G401.6 (cell line): ENCODE data around the gene HSPE1.
"Not testable (repeated sequence)": the region's sequence is repeated elsewhere in the genome, so short reads cannot be mapped to it uniquely, and the experiment has no call there.

Experiments used
- FAIRE-seq: peaks from 2 replicates; lab custom pipeline; 2012; peaks lifted over from hg19 to GRCh38; lab: Jason Lieb, UNC

HSPE1 gene

GRCh38 chr2:197499594-197500502 is at the start of gene HSPE1, which contains the start of gene HSPD1:
Gene HSPE1, plus strand, starts transcription at chr2:197500379. Its CDS starts 58 bp downstream, at chr2:197500437.
Gene HSPD1, minus strand, starts transcription at chr2:197499840. Its CDS starts 992 bp downstream, at chr2:197498848.
- peak; percentile 92 for FAIRE-seq

GRCh38 chr2:197450465-197450864 is 49.7 kb upstream of the HSPE1 start:
- no peak for FAIRE-seq

GRCh38 chr2:197450935-197451358 is 49.2 kb upstream of the HSPE1 start:
- not testable (repeated sequence) for FAIRE-seq

GRCh38 chr2:197452754-197453122 is 47.4 kb upstream of the HSPE1 start:
- FAIRE-seq = no peak

DNA sequence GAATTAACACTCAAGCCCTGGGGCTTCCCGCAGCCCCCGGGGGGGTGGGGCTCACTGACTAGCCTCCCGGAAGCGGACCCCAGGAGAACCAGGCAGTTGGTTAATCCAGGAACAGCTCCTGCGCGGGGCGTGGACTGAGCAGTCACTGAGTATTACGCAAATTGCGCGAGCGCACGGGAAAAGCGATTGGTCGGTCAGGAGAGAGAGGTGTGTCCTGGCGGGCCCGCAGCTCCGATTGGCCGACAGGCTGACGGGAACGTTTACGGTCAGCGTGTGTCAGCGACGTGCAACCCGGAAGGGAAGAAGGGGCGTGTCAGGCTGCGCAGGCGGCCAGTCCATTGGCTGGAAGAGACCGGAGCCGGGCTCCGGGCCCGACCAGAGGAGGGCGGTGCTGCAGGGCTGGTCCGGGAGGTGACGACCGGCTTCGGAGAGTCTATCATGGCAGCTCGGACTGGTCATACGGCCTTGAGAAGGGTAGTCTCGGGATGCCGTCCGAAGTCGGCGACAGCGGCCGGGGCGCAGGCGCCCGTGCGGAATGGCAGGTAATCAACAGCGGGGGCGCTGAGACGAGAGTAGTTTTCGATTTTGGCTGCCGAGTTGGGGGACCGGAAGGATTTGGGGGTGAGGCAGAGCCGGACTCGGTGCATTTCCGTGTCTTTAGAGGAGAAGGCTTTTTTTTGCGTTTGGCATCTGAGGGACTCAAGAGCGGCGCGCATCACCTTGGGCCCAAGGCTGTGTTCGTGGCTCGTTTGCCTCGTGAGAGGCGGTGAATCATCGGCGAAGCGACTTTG is 46.9 kb upstream of the HSPE1 start, which contains the start of gene COQ10B:
TSS of gene COQ10B (plus strand) at position 430 of the 791 bp plus-strand sequence. CDS start at position 439, 9 bp downstream.
- FAIRE-seq = peak; percentile 98

GRCh38 chr2:197453914-197454398 is 46.2 kb upstream of the HSPE1 start:
- no peak for FAIRE-seq

GRCh38 chr2:197454923-197455322 is 45.3 kb upstream of the HSPE1 start:
- no peak for FAIRE-seq

DNA sequence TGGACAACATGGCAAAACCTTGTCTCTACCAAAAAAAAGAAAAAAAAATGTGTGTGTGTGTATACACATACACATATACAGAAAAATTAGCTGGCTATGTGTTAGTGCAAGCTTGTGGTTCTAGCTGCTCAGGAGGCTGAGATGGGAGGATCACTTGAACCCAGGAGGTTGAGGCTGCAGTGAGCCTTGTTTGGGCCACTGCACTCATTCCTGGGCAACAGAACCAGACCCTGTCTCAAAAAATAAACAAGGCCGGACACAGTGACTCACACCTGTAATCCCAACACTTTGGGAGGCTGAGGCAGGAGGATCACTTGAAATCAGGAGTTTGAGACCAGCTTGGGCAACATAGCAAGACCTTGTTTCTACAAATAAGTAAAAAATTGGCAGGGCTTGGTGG is 44.8 kb upstream of the HSPE1 start:
- FAIRE-seq = no peak

GRCh38 chr2:197460649-197461048 is 39.5 kb upstream of the HSPE1 start:
- FAIRE-seq = no peak

GRCh38 chr2:197461057-197461456 is 39.1 kb upstream of the HSPE1 start:
- no peak for FAIRE-seq

- no peak for FAIRE-seq
Measured at GRCh38 chr2:197464175-197464574, 36.0 kb upstream of the HSPE1 start.

GRCh38 chr2:197472166-197472565 is 28.0 kb upstream of the HSPE1 start:
- no peak for FAIRE-seq

DNA sequence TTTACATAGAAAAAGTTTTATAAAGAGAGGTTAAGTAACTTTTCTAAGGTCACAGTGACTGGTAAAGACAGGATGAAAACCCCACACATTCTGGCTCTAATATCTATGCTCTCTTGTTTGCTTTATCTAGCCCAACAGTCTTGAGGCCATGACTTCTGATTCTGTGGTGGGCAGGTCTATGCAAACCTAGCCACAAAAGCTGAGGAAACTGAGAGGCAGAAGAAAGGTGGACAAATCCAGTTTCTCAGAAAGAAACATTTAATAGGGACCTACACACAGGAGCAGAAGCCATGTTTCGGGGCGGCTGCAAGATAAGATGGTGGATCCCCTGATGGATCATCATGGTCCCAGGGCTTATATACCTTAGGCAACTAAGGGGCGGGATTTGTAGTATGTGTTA is 22.4 kb upstream of the HSPE1 start:
- no peak for FAIRE-seq

GRCh38 chr2:197480165-197481036 is 19.8 kb upstream of the HSPE1 start:
- FAIRE-seq = no peak

- FAIRE-seq = not testable (repeated sequence)
Measured at GRCh38 chr2:197484248-197484647, 15.9 kb upstream of the HSPE1 start.

- FAIRE-seq = no peak
Measured at GRCh38 chr2:197486175-197486574, 14.0 kb upstream of the HSPE1 start.

GRCh38 chr2:197487385-197487784 is 12.8 kb upstream of the HSPE1 start:
- FAIRE-seq = no peak

DNA sequence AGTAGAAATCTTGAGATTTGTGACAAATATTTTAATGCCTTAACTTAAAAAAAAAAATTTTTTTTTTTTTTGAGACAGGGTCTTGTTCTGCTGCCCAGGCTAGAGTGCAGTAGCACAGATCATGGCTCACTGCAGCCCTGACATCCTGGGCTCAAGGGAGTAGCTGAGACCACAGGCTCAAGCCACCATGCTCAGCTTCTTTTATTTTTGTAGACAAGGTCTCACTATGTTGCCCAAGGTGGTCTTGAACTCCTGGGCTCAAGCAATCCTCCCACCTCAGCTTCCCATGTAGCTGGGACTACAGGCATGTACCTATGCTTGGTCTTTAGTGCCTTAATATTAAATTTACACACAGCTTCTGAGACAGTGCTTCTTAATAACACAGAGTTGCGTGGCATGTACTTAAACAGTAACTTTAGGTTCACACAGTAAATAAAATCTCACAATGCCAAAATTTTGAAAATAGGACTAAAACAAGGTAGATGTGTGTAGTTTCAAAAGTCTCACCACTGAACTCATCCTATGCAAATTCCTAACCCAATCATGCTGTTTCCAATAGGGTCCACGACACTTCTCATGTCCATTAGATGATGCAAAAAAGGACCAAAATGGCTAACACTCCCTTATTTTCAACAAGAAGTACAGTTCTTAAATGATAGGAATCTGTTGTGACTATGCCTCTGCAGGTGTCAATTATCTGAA is 4.6 kb upstream of the HSPE1 start:
- no peak for FAIRE-seq

DNA sequence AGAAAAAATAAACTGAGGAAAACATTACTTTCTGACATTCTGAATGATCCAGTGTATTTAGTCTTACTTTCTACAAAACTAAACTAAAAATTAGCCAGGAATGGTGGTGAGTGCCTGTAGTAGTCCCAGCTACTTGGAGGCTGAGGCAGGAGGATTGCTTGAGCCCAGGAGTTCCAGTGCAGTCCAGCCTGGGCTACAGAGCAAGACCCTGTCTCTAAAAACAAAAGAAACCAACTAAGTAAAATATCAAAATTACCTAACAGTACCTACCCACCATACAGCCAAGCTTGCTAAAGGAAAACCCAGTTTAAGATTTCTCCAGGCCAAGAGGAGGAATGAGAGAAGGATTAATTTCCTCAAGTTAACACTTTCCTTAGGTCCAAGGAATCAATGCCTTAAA is 3.5 kb upstream of the HSPE1 start:
- no peak for FAIRE-seq

DNA sequence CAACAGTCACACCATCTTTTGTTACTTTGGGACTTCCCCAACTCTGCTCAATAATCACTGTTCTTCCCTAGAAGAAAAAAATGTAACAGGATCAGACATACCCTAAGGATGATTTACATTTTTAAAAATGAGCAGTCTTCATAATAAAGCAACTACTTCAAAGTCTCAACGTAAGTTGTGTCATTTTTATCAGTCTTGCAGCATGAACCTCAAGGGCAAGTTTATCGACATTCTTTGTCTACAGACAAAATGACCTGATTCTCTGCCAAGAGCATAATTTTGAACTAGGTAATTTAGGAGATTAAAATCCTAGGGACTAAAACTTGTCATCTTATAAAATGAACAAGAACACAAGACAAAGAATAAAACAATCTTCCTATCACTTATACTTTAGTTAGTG is 2.9 kb upstream of the HSPE1 start:
- no peak for FAIRE-seq

DNA sequence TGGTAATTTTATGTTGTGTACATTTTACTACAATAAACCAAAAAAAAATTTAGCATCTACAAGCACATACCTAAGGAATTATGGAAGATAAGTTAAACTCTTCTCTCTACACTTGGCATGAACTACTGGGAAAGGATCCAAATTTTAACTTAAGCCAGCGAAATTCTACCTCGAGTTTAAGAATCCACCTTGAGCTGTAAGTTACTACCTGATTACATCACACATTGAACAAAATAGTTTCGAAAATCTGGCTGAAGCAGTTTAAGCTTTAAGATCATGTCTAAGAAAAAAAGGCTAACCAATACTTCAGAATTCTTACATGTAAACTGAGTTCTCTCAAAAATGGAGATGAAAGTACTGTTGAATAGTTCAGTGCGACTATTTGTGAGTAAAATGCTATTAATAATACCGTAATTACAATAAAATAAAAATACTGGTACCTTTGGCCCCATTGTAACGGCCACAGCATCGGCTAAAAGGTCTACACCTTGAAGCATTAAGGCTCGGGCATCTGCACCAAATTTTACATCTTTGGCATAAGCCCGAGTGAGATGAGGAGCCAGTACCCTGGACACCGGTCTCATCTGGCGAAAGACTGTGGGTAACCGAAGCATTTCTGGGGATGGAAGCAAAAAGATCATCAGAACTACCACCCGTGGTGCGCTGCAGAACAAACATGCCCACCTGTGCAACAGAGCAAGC is 1.8 kb upstream of the HSPE1 start:
- no peak for FAIRE-seq
